Pancreas (tissue), 10 donors: ENCODE results near the gene LRRC34. TPM values are rescaled to one million over a fixed set of nuclear protein-coding genes. Genes with fewer than 3 reads are reported as not detected.

ENCODE experiments used
- ATAC-seq, 4 donors: fragments of 200-7000 bp; cut with Tn5 transposase; one replicate each; pipeline versions ENCODE4 v1.8.0 to v1.9.1; 2020; ENCODE audit warnings: mild to moderate bottlenecking in 4 of 4, moderate library complexity in 4 of 4
- DNase-seq, 6 donors: peaks; one replicate each; pipeline ENCODE4 v3.0.0-alpha.2; 2020
- FAIRE-seq: peaks from 2 replicates; lab custom pipeline; 2012; peaks lifted over from hg19 to GRCh38; lab: Jason Lieb, UNC
- H3K27ac ChIP-seq, 4 donors: fragments of 200-600 bp; sonication (generic); 1 replicate in 3 of 4; 2 replicates in 1 of 4; pipeline versions ENCODE4 v1.5.0 to v1.8.0; 2020
- H3K27me3 ChIP-seq, 4 donors: fragments of 200-600 bp; one replicate each; pipeline ENCODE4 v1.8.0; 2021
- H3K36me3 ChIP-seq, 3 donors: fragments of 200-600 bp; sonication (generic) in 1 of 3; one replicate each; pipeline versions ENCODE4 v1.5.0 to v1.8.0; 2020 to 2021
- H3K4me1 ChIP-seq, 3 donors: fragments of 200-600 bp; one replicate each; pipeline ENCODE4 v1.8.0; 2021
- H3K4me3 ChIP-seq, 4 donors: fragments of 200-600 bp; sonication (generic) in 2 of 4; one replicate each; pipeline versions ENCODE4 v1.5.0 to v1.8.0; 2020 to 2021
- H3K9me3 ChIP-seq, 4 donors: fragments of 200-600 bp; one replicate each; pipeline ENCODE4 v1.8.0; 2021
- CTCF ChIP-seq, 4 donors: fragments of 200-600 bp; sonication (generic) in 3 of 4; IDR thresholded peaks; one replicate each; pipeline versions ENCODE4 v1.5.0 to v1.8.0; 2021; ENCODE audit warnings: antibody characterized with exemption in 4 of 4
- WGBS, 2 donors: extraction: QIAGEN DNeasy Blood & Tissue Kit; methylation state at CpG; one replicate each; pipeline ENCODE4 v1.1.7; 2013; 5-methylcytosine and 5-hydroxymethylcytosine counted together
- intact Hi-C, 3 donors: fragments of 100-400 bp; cut with DNase I; formaldehyde crosslinking; loops; one replicate each; pipeline versions ENCODE4 v1.11.1 to v1.14.2; 2022
- polyA plus RNA-seq, 2 donors: library from polyadenylated mRNA; stranded (reverse); fragments of 200-250 nt; gene quantifications; one replicate each; pipeline ENCODE4 v1.2.3, GENCODE V29; 2013
- total RNA-seq, 6 donors: library from RNA; stranded (reverse); fragmentation: NEBNext Ultra II Directional in 4 of 6; extraction: Animal tissue kit (Norgen Biotek cat#: 25700) in 4 of 6; gene quantifications; one replicate each; pipeline versions ENCODE4 v1.2.1 to v1.2.4, GENCODE V29; 2021 to 2023
- donor health status: healthy with polysubstance abuse.
- donor health status: DM: no; HTN: no; CAD: no; lungs with moderate emphysema.
- donor health status: DM: no; HTN: no; CAD: no.
- donor health status: control.
- donor health status: control.
- donor health status: Bipolar disorder and iron deficiency.
- donor health status: DM: yes; HTN: yes; CAD: no.
- donor health status: DM: no; HTN: no; CAD: no.
- donor health status: DM: no; HTN: no; CAD: no.
- donor health status: DM: yes; HTN: yes; CAD: no.

LRRC34 gene
- total and polyA plus RNA-seq, 8 donors, result 0.14 to 1.9 (median 0.74) TPM

GRCh38 chr3:169748670-169749069 is 64.0 kb downstream of the LRRC34 start:
- intact Hi-C loops, result no loop called here

GRCh38 chr3:169746924-169747323 is 65.8 kb downstream of the LRRC34 start:
- Histone ChIP-seq H3K27ac (no peak overlapping the region), H3K4me3 (no peak overlapping the region), H3K4me1 (no peaks in the 10 kb centered on the region), H3K27me3 (no peaks in the 10 kb centered on the region), H3K9me3 (no peaks in the 10 kb centered on the region), H3K36me3 (no peaks in the 10 kb centered on the region)
- TF ChIP-seq CTCF (IDR thresholded peaks at IDR 0.05), result no peak
- WGBS, 2 donors, result 51 to 65% methylated on average over 6 of the region's 6 CpGs
- ATAC-seq (no peak), FAIRE-seq (no peak), DNase-seq (no peak)
- intact Hi-C loops, result no loop called here

More at GRCh38 chr3:169748670-169749069, 64.0 kb downstream of the LRRC34 start:
- H3K27me3 ChIP-seq, result no peaks in the 10 kb centered on the region
- no peak for TF ChIP-seq CTCF (IDR thresholded peaks at IDR 0.05)
- no peak overlapping the region for H3K4me3 ChIP-seq
- no peak overlapping the region for H3K27ac ChIP-seq
- no peaks in the 10 kb centered on the region for H3K9me3 ChIP-seq
- DNase-seq, result no peak
- no peaks in the 10 kb centered on the region for H3K36me3 ChIP-seq
- H3K4me1 ChIP-seq, result no peaks in the 10 kb centered on the region
- WGBS, 2 donors, result 74 to 83% methylated on average over 3 of the region's 3 CpGs
- no peak for FAIRE-seq
- no peak for ATAC-seq

DNA sequence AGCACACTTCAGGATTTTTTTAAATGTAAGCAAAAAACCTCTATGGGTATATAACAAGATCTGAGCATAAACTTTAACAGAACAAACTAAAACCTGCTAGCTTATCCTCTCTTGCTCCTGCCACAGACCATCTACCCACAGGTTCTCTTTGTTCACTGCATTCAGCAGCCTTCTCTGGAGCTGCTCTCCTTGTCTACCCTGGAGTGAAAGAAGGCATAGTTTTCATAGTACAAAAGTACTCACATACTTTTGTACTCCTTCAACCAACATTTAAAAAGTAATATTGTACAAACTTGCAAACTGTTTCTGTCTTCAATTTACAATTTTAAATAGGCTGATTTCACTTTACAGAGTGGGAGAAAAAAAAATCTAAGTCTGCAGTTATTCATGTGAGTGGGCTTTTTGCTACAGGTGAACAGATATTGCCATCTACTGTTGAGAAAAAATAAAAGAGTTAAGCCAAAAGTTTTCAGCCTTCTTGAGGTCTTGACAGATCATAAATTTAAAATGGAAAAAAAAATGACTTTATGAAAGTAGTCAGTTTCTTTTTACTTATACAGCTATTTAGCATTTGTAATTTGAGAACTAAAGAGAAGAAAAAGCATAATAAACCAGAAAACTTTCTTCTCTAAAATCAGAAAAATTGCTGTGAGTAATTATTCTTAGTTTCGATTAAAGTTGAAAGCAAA is 68.2 kb downstream of the LRRC34 start:
- H3K27me3 ChIP-seq, result no peaks in the 10 kb centered on the region
- H3K4me1 ChIP-seq, result no peaks in the 10 kb centered on the region
- intact Hi-C loops, result no loop called here
- H3K36me3 ChIP-seq, result no peaks in the 10 kb centered on the region
- FAIRE-seq (peak; percentile 54), ATAC-seq (peak in 3 of 4 donors; percentile 55 to 66 (median 59)), DNase-seq (no peak)
- no peak overlapping the region for H3K27ac ChIP-seq
- 0 to 48% methylated on average over 1 of the region's 1 CpG for WGBS, 2 donors
- TF ChIP-seq CTCF (IDR thresholded peaks at IDR 0.05), result no peak
- no peak overlapping the region for H3K4me3 ChIP-seq
- no peaks in the 10 kb centered on the region for H3K9me3 ChIP-seq

Other genes starting within 250 kb of the LRRC34 start
- 10 to 100 TPM; 28.6 to 53.8 (median 47.5) TPM for gene MECOM, start 149.2 kb downstream of the LRRC34 start, total RNA-seq
- gene MECOM, start 149.2 kb downstream of the LRRC34 start, polyA plus RNA-seq, result 10 to 100 TPM in 1 of 2 donors, 1 to 10 TPM in 1; 8.7 to 19.6 TPM
- 10 to 100 TPM in 2 of 6 donors, 1 to 10 TPM in 3, not detected in 1; 1.0 to 11.1 (median 2.7) TPM for gene TERC, start 47.8 kb downstream of the LRRC34 start, total RNA-seq
- not detected for gene TERC, start 47.8 kb downstream of the LRRC34 start, polyA plus RNA-seq
- gene ACTRT3, start 43.3 kb downstream of the LRRC34 start, total RNA-seq, result under 1 TPM; 0.14 to 0.75 (median 0.37) TPM
- under 1 TPM; 0.49 to 0.82 TPM for gene ACTRT3, start 43.3 kb downstream of the LRRC34 start, polyA plus RNA-seq
- gene MYNN, start 39.5 kb downstream of the LRRC34 start, total RNA-seq, result 1 to 10 TPM; 5.0 to 9.1 (median 6.7) TPM
- 1 to 10 TPM; 4.0 to 7.0 TPM for gene MYNN, start 39.5 kb downstream of the LRRC34 start, polyA plus RNA-seq
- not detected for gene LRRIQ4, start within 50 bp of the LRRC34 start, total RNA-seq
- not detected for gene LRRIQ4, start within 50 bp of the LRRC34 start, polyA plus RNA-seq
- under 1 TPM in 1 of 6 donors, not detected in 5; 0.19 TPM for gene LRRC31, start 57.0 kb upstream of the LRRC34 start, total RNA-seq
- not detected for gene LRRC31, start 57.0 kb upstream of the LRRC34 start, polyA plus RNA-seq
- not detected for gene SAMD7, start 98.7 kb upstream of the LRRC34 start, total RNA-seq
- not detected for gene SAMD7, start 98.7 kb upstream of the LRRC34 start, polyA plus RNA-seq
- 100 to 1,000 TPM in 3 of 6 donors, 10 to 100 TPM in 3; 89.0 to 119 (median 100) TPM for gene SEC62, start 153.9 kb upstream of the LRRC34 start, total RNA-seq
- gene SEC62, start 153.9 kb upstream of the LRRC34 start, polyA plus RNA-seq, result 10 to 100 TPM; 23.6 to 96.5 TPM
- gene GPR160, start 225.1 kb upstream of the LRRC34 start, total RNA-seq, result 10 to 100 TPM in 3 of 6 donors, 1 to 10 TPM in 3; 7.6 to 12.7 (median 10.2) TPM
- gene GPR160, start 225.1 kb upstream of the LRRC34 start, polyA plus RNA-seq, result 1 to 10 TPM; 4.4 to 5.1 TPM